NCI-H345 treated with DMSO at 0.1 percent for 48 hours (cell line): Measurements from ENCODE around the gene SRRM3.
"Not testable (repeated sequence)": the region's sequence is repeated elsewhere in the genome, so short reads cannot be mapped to it uniquely, and the experiment has no call there.

Experiments used
- DNase-seq: peaks from one replicate; lab custom pipeline; 2025; ENCODE audit not compliant: unreplicated experiment; lab: John Stamatoyannopoulos, UW

SRRM3 gene

DNA sequence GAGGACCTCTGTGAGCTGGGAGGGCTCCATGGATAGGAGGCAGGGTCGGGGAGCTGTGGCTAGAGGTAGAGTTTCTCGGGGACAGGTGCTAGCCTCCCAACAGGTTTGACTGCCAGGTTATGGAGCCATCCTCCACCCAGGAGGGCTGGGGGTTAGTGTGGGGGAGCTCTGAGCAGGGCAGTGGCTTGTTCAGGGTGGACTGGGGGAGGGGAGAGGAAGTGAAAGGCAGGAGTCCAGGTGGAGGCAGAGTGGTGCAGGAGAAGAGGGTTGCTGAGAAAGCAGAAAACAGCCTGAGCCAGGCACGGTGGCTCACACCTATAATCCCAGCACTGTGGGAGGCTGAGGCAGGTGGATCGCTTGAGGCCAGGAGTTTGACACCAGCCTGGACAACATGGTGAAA, 60.2 kb downstream of the SRRM3 start:
- no peak for DNase-seq

DNA sequence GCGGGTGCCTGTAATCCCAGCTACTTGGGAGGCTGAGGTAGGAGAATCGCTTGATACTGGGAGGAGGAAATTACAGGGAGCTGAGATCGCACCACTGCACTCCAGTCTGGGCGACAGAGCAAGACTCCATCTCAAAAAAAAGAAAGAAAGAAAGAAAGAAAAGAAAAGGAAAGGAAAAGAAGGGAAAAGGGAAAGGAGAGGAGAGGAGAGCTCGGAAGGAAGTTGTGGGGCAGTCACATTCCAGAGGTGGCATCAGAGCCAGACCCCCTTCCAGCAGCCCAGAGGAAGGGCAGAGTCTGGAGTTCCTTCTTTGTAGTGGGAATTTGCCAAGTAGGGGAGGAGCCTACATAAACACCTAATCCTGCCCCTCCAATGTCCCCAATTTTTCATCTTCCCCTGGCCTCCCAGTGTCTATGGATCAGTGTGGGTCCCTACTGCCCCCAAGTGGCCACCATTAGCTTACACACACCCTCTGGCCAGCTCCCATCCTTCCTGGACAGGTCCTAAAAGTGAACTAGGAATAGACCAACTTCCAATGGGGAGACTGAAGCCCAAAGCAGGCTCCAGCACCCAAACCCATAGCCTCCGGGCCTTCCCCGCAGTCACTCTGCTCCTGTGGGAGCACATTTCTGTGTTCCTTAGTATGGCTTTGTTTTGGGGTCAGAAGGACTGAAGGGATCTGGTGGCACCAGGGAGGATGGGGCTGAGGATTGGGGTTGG, 61.1 kb downstream of the SRRM3 start:
- DNase-seq = no peak

DNA sequence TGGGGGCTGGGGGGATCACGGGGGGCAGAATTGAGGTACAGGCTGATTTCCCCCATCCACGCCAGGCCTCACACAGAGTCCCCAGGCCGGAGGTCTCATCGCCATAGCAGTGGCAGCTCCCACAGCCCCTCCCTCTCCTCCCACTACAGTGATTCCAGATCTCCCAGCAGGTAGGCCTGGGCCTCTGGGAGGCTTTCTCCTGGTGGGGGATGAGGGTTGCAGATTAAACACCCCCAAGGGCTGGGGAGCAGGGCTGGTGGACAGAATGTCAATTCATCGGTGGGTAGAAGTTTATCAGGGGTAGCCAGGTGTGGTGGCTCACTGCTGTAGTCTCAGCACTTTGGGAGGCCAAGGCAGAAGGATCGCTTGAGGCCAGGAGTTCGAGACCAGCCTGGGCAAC, 63.6 kb downstream of the SRRM3 start:
- DNase-seq = no peak

DNA sequence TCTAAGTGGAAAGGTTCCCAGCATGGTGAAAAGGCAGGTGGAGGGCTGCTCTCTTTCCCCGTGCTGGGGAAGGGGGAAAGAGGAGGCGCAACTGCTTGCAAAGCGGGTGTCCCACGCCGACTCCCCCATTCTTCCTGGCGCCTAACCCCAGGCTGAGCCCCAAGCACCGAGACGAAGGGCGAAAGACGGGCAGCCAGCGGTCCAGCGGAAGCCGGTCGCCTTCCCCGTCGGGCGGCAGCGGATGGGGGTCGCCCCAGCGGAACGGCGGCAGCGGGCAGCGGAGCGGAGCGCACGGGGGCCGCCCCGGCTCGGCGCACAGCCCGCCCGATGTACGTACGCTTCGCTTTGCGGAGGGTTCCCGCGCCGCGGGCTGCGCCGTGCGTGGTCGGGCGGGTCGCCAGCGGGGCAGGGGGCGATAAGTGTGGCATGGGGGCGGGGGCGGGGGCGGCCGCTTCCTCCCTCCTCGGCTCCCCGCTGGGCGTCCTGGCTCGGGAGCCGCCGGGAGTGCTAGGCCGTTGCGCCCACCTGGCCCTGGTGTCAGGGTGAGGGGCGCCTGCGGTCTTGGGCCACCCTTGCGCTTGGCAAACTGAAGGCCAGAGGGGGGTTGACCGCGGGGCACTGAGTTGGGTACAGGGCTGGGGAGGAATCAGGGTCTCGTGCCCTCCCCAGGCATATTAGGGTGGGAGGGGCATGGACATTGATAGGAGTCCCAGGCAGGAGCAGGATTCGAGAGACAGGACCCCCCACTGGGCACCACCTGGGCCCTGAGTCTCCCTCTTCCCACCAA, 65.6 kb downstream of the SRRM3 start:
- no peak for DNase-seq

DNA sequence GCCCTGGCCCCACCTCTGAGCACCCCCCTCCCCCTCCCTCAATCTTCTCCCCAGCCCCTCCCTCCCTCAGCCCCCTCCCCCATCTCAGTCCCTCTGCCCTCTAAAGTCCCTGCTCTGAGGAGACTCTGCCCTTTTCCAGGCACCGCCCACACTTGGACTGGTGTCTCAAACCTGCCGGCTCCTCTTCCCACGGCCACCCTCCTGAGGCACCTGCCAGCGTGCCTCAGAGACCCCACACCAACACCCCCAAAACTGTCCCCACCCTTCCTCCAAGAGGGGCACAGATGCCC, 66.1 kb downstream of the SRRM3 start:
- no peak for DNase-seq

DNA sequence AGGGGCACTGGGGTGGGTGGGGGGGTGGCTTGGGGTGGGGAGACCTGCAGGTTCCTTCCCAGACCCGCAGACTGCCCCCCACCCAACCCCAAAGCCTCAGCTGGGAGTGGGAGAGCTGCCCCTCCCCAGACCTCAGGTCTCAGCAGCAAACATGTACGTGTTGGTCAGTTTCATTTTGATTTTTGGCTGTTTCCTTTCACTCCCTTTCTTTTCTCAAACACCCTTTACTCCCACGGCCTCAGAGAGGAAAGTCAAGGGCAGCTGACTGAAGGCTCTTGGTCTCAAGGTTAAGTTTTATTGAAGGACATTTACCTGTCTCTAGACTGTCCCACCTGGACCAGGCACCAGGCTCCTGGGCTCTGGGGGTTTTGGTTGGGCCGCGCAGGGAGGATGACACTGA, 66.7 kb downstream of the SRRM3 start:
- DNase-seq = no peak

DNA sequence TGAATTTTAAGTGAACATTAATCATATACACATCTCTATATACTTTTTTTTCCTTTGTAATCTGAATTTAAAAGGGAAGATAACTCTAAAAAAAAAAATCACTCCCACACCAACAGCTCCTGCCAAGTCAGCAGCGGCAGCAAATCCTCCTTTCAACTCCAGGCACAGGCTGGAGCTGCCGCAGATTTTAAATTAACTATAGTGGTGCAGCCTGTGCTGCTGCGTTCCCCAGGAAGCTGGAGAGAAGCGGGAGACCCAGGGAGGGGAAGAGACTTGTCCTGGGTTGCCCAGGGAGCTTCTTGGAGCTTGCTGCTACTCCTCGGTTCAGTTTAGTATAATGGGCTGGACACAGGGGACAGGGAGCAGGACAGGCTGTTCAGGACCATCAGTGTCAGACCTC, 68.2 kb downstream of the SRRM3 start:
- no peak for DNase-seq

DNA sequence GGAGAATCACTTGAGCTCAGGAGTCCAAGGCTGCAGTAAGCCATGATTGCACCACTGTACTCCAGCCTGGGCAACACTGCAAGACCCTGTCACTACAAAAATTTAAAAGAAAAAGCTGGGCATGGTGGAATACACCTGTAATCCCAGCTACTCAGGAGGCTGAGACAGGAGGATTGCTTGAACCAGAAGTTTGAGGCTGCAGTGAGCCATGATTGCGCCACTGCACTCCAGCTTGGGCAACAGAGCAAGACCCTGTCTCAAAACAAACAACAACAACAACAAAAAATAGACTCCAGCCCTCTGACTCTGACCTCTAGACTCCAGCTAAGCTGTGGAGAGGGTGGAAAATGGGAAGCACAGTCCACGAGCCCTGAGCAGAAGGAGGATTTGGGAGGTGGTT, 69.7 kb downstream of the SRRM3 start:
- not testable (repeated sequence) for DNase-seq

DNA sequence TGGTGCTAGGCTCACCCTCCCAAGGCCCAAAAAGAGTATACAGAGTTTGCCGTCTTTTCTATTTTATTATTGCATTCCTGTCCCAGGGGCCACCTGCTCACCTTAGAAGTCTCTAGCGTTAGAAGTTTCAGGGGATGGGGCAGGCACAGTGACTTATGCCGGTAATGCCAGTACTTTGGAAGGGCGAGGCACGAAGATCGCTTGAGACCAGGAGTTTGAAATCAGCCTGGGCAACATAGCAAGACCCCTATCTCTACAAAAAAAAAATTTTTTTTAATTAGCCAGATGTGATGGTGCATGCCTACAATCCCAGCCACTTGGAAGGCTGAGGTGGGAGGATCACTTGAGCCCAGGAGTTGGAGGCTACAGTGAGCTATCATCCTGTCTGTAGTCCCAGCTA, 70.4 kb downstream of the SRRM3 start:
- no peak for DNase-seq

DNA sequence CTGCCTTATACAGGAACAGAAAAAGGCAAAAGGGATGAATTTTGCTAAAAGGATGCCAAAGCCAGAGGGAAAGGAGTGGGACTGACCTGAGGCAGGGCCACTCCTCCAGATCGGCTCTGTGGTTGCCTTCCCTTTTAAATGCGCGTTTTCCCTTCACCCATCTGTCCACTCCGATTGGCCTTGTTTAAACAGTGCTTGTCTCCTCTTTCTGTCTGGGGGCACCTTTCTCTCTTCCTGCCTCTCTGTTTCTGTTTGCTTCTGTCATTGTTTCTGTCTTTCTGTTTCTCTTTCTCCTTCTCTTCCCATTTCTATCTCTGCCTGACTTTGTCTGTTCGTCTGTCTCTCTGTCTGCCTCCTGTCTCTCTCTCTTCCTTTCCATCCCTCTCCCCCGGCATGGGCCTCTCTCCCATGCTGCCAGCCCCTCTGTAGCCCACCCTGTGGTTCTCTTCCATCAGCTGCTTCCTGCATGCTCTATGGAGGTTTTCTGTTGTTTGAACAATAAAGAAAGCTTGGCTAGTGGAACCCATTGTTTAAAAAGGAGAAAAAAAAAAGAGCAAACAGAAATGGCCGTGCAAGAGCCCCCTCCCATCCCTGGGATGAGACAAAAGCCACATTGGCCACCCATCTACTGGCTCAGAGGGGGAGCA, 71.3 kb downstream of the SRRM3 start:
- DNase-seq = no peak

DNA sequence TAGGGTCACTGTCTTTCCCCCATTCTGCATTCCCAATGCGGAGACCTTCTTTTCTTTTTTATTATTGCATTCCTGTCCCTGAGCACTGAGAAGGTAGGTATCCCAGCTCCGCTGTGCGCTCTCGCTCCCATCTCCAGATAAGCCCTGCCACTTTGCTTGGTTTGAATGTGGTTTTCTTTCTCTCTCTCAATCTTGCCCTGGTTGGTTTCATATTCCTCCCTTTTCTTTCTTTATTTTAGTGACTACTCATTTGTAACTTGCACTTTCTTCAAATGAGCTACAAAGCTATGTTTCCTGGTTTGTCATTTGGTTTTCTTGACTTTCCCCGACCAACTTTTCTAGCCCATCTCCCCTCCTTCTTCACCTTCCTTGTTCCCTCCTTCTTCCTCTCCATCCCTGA, 71.8 kb downstream of the SRRM3 start:
- no peak for DNase-seq

DNA sequence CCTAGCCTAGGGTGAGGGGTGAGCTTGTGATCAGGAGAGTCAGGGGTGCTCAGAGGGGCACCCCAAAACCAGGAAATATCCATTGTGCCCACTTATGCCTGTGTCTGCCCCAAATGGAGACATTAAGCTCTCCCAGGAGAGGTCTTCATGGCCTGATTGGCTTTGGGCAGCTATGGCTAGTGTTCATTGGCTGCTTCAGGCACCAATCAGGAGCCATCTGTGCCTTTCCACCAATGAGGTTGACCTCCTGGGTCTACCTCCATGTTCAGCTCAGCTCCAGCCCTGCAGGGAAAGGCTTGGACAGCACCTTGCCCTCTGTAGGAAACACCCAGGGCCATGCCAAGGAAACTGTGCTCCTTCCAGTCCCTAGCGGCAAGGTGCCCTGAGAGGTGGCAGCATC, 76.8 kb downstream of the SRRM3 start:
- no peak for DNase-seq

DNA sequence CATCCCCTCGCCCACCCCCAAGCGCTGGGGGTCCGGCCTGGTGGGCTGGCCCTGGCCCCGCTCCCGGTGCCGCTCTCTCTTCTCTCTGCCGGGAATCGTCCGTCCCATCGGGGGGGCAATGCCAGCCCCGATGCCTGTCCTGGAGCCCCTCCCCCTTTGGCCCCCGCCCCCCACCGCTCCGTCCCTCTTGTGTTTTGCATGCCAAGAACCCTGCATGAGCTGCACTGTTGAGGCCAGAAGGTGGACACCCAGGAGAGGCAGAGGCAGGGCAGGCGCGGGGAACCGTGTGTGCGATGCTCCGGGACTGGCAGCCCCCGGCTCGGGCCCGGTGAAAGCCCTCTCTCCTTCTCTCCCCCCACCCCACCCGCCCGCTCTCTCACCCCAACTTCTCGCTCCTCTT, 78.7 kb downstream of the SRRM3 start:
- no peak for DNase-seq

DNA sequence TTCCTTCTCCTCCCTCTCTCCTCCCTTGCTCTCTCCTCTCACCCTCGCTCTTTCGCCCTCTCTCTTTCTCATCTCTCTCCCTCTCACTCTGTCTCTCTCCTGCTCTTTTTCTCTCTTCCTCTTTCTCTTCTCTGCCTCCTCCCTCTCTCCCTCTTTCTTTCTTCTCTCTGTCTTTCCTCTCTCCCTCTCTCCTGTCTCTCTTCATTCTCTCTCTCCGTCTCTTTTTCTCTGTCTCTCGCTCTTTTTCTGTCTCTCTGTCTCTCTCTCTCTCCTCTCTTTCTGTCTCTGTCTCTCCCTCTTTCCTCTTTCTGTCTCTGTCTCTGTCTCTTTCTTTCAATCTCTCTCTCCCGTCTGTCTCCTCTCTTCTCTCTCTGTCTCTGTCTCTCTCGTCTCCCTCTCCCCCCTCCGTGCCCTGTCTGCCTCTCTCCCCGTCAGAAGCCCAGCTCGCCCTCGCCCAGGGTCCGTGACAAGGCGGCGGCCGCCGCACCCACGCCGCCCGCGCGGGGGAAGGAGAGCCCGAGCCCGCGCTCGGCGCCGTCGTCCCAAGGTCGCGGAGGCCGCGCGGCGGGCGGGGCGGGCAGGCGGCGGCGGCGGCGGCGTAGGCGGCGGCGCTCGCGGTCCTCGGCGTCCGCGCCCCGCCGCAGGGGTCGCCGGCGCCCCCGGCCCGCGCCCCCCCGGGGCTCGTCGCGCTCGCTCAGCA, 79.5 kb downstream of the SRRM3 start:
- no peak for DNase-seq

DNA sequence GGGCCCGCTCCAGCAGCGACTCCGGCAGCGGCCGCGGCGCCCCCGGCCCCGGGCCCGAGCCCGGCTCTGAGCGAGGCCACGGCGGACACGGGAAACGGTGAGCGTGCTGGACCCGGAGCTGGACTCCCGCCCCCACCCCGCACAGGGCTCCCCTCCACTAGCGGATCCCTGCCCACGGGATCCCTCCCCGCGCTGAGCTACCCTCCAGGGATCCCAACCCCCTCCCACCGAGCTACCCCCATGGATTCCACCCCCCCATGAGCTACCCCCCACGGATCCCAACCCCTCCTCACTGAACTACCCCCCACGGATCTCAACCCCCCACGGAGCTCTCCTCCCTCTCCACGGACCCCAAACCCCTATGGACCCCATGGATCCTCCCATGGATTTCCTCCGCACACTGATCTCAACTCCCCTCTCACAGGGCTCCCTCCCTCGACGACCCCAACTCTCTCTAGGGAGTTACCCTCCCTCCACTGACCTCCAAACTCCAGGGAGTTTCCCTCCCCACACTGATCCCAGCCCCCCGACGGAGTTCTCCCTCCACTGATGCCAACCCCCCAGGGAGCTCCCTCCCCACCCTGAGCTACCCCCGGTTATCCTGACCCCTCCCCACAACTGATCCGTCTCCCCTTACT, 80.1 kb downstream of the SRRM3 start:
- no peak for DNase-seq

DNA sequence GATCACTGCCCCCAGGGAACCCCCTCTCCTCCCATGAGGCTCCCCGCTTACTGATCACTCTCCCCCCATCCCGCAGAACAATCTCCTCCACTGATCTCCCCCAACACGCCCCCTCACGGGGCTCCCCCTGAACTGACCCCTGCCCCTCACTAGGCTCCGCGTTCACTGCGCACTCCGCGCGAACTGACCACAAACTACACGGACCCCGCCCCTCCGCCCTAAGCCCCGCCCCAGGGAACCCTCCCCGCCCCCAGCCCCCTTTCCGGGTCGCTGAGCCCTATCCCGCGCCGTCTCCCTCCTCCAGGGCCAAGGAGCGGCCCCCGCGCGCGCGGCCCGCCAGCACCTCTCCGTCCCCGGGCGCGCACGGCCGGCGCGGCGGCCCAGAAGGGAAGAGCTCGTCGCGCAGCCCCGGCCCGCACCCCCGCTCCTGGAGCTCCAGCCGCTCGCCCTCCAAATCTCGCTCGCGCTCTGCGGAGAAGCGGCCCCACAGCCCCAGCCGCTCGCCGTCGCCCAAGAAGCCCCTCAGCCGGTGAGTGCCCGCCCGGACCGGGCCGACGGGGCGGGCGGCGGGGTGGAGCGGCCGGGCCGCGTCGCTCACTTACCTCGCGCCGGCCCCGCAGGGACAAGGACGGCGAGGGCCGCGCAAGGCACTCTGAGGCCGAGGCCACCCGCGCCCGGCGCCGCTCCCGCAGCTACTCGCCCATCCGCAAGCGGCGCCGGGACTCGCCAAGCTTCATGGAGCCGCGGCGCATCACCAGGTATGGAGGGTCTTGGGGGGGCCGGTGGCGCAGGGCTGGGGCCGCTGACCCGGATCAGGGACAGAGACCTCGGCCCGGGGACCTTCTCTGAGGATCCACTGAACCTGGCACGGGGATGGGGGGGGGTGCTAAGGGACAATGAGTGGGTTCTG, 80.9 kb downstream of the SRRM3 start:
- DNase-seq = no peak

DNA sequence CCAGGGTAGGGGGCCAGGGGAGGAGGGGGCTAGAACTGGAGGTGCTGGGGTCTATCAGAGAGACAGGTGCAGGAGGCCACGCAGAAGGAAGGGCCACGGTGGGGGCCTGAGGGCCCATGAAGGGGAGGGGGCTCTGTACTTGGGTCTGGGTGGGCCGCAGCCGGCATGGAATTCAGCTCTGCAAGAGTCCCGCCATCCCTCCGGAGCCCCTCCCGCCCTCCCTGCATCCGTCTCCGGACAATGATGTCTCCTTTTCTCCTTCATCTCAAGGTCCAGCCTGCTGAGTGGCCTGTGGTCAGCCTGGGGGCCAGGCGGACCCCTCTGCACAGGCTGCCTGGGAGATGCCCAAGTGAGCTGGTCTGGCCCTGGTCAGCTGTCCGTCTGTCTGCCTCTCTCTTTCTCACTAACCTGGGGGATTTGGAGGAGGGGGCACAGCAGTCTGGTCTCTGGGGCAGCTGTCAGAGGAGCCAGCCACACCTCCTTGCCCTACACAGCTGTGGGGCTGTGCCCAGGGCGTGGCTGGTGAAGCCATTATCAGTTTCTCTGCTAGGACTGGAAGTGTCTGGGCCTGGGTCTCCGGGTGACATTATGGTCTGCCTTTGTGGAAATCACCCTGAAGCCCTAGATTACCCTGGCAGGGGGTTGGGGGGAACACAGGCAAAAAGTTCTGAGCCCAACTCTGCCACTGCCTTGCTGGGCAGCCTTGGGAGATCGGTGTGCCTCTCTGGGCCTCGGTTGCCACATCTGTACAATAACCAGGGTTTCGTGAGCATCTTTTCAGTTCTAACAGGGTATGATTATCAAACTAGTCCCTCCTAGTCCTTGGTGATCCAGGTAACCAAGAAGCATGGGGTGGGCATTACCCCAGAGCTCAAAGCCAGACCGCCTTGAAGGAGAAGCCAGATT, 81.8 kb downstream of the SRRM3 start:
- DNase-seq = no peak

DNA sequence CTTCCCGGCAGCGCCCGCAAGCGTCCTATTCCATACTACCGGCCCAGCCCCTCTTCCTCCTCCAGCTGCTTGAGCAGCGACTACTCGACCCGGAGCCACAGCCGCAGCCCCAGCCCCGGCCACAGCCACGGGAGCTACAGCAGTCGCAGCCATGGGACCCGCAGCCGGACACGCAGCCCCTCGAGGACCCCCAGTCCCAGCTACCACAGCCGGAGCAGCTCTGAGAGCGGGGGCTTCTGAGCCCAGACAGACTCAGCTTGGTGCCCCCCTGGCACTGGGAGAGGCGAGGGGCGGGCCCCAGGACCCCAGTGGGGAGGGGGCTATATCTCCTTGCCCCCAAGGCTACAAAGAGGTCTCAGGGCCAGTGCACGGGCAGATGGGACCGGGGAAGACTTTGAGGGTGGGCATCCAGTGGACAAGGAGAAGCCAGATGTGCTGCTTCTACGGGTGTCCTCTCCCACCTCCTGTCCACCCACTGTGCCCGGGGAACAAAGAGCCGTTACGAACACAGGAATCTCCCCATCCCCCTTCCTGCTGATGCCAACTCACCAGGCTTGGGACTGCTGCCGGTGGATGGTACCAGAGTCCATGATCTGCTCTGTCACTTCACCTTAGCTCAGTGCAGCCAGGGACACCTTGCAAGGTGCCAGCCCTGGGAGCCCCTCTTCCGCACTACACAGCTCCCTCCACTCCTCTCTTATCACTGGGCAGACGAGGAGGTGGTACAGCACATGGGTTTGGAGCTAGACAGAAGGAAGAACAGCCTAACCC, 84.1 kb downstream of the SRRM3 start:
- no peak for DNase-seq
